ENCODE results near the gene WAC. TPM values are rescaled to one million over a fixed set of nuclear protein-coding genes. Genes with fewer than 3 reads are reported as not detected.
A peak's percentile ranks its signal among the peaks of the same experiment; 100 is the strongest.

Gene WAC
- total RNA-seq, 2 donors from 2014 or later = 133 TPM

DNA sequence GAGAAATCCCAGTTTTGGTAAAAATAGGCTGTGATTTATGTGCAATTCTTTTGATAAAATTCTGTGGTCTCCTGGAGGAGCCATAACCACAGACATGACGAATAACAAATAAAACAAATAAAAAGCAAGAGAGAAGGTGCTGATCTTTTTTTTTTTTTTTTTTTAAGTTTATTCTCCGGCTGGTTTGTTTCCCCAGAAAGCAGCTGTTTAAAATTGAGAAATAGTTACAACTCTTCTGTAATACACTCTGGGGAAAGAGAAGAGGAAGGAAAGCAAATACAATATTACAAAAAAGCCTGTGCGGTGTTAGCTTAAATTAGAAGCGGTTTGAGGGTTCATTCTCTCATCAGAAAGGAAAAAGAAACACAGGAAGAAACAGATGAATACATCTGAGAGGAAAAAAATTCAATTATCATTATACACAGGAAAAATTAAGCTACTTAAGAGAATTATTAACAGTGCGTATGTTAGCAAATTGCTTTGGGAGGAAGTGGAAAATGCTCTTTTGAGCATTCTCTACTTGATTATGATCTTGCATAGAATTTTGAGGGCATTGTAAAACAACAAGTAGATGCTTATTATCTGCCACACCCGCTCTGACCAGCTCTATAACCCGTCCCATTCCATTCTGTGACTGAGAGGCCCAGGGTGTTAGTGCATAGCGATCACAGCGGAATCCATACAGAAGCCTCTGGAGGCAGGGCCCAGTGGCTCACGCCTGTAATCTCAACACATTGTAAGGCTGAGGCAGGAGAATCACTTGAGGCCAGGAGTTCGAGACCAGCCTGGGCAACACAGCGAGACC, 40.6 kb upstream of the WAC start:
- H3K9me3 ChIP-seq (ENCODE audit: control insufficient read depth, low read length) = peaks cover 6% of the 10 kb centered on the region
- H3K9ac ChIP-seq (ENCODE audit: extremely low read depth, low read length, poor library complexity, severe bottlenecking) = no peak overlapping the region
- no peak overlapping the region for H3K27ac ChIP-seq (ENCODE audit: low read depth, low read length)
- no peaks in the 10 kb centered on the region for H3K36me3 ChIP-seq (ENCODE audit: control insufficient read depth, insufficient read depth, low read length)
- no peaks in the 10 kb centered on the region for H3K27me3 ChIP-seq (ENCODE audit: control insufficient read depth, insufficient read depth, low read length, poor library complexity, severe bottlenecking)
- H3K9me3 Mint-ChIP-seq = peaks cover 10% of the 10 kb centered on the region
- H3K4me1 ChIP-seq (ENCODE audit: control insufficient read depth, insufficient read depth, low read length) = no peaks in the 10 kb centered on the region
- H3K4me3 ChIP-seq (ENCODE audit: low read length) = no peak overlapping the region
- peaks cover 13% of the 10 kb centered on the region for H3K4me1 Mint-ChIP-seq
- H3K4me3 Mint-ChIP-seq = no peak overlapping the region
- WGBS, 2 experiments (ENCODE audit: insufficient coverage in 1 of 2, insufficient read length in 1 of 2) = 89 to 100% methylated on average over 6 to 11 of the region's 12 CpGs
- no peak for DNase-seq
- no peak overlapping the region for H3K27ac Mint-ChIP-seq
- H3K36me3 Mint-ChIP-seq (ENCODE audit: low read depth) = no peaks in the 10 kb centered on the region
- TF ChIP-seq, protein P1, sequence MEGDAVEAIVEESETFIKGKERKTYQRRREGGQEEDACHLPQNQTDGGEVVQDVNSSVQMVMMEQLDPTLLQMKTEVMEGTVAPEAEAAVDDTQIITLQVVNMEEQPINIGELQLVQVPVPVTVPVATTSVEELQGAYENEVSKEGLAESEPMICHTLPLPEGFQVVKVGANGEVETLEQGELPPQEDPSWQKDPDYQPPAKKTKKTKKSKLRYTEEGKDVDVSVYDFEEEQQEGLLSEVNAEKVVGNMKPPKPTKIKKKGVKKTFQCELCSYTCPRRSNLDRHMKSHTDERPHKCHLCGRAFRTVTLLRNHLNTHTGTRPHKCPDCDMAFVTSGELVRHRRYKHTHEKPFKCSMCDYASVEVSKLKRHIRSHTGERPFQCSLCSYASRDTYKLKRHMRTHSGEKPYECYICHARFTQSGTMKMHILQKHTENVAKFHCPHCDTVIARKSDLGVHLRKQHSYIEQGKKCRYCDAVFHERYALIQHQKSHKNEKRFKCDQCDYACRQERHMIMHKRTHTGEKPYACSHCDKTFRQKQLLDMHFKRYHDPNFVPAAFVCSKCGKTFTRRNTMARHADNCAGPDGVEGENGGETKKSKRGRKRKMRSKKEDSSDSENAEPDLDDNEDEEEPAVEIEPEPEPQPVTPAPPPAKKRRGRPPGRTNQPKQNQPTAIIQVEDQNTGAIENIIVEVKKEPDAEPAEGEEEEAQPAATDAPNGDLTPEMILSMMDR (conservative IDR thresholded peaks at IDR 0.05) = no peak
- H3K27me3 Mint-ChIP-seq (ENCODE audit: insufficient read depth) = peaks cover 2% of the 10 kb centered on the region

DNA sequence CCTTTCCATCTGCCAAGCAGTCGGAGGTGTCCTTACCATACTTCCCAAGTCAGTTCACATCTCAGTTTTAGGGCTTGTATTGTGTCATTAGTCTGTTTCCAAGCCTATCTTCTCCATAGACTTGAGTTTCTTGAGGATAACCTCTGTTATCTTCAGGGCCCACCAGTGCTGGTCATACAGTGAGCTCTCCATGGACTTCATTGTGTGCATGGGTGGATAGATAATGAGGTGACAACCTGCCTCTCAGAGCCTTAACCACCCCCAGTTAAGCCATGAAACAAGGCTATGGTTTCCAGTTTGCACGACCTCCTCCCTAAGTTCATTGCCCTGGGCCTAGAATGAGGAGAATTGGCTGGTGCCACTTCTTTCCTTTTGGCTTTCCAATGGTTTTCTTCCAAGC, 38.5 kb upstream of the WAC start:
- no peaks in the 10 kb centered on the region for H3K27me3 Mint-ChIP-seq (ENCODE audit: insufficient read depth)
- WGBS, 2 experiments (ENCODE audit: insufficient coverage in 1 of 2, insufficient read length in 1 of 2) = 79% methylated on average over 2 of the region's 2 CpGs; no CpG with 5 or more reads in 1 of the 2 experiments
- no peak overlapping the region for H3K4me3 Mint-ChIP-seq
- no peaks in the 10 kb centered on the region for H3K27me3 ChIP-seq (ENCODE audit: control insufficient read depth, insufficient read depth, low read length, poor library complexity, severe bottlenecking)
- H3K4me1 ChIP-seq (ENCODE audit: control insufficient read depth, insufficient read depth, low read length) = no peaks in the 10 kb centered on the region
- no peaks in the 10 kb centered on the region for H3K36me3 Mint-ChIP-seq (ENCODE audit: low read depth)
- H3K4me3 ChIP-seq (ENCODE audit: low read length) = peak overlapping the region; percentile 17
- H3K9me3 ChIP-seq (ENCODE audit: control insufficient read depth, low read length) = peaks cover 6% of the 10 kb centered on the region
- DNase-seq = peak; percentile 59
- H3K9ac ChIP-seq (ENCODE audit: extremely low read depth, low read length, poor library complexity, severe bottlenecking) = no peak overlapping the region
- H3K4me1 Mint-ChIP-seq = peaks cover 13% of the 10 kb centered on the region
- H3K27ac ChIP-seq (ENCODE audit: low read depth, low read length) = no peak overlapping the region
- no peaks in the 10 kb centered on the region for H3K36me3 ChIP-seq (ENCODE audit: control insufficient read depth, insufficient read depth, low read length)
- H3K9me3 Mint-ChIP-seq = peaks cover 5% of the 10 kb centered on the region
- TF ChIP-seq, protein P1 (conservative IDR thresholded peaks at IDR 0.05) = no peak
- no peak overlapping the region for H3K27ac Mint-ChIP-seq

DNA sequence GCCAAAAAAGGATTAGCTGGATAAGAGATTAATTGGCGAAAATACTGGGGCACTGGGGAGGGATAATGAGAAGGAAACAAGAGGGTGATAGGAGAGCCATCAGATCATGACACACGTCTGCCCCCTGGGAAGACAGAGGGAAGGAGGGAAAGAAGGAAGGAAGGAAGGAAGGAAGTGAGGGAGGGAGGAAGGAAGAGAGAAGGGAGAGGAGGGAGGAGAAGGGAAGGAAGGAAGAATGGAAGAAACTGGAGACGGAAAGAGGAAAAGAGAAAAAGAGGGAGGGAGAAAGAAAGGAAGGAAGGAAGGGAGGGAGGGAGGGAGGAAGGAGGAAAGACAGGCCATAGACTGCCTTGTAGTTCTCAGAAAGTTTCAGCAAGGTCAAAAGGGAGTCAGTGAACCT, 37.8 kb upstream of the WAC start:
- Histone ChIP-seq H3K4me3 (ENCODE audit: low read length) (no peak overlapping the region), H3K36me3 (ENCODE audit: control insufficient read depth, insufficient read depth, low read length) (no peaks in the 10 kb centered on the region), H3K9me3 (ENCODE audit: control insufficient read depth, low read length) (peaks cover 6% of the 10 kb centered on the region), H3K9ac (ENCODE audit: extremely low read depth, low read length, poor library complexity, severe bottlenecking) (no peak overlapping the region), H3K4me1 (ENCODE audit: control insufficient read depth, insufficient read depth, low read length) (no peaks in the 10 kb centered on the region), H3K27ac (ENCODE audit: low read depth, low read length) (no peak overlapping the region), H3K27me3 (ENCODE audit: control insufficient read depth, insufficient read depth, low read length, poor library complexity, severe bottlenecking) (no peaks in the 10 kb centered on the region)
- Mint-ChIP-seq H3K9me3 (peaks cover 5% of the 10 kb centered on the region), H3K4me3 (no peak overlapping the region), H3K27me3 (ENCODE audit: insufficient read depth) (no peaks in the 10 kb centered on the region), H3K4me1 (peaks cover 17% of the 10 kb centered on the region), H3K36me3 (ENCODE audit: low read depth) (no peaks in the 10 kb centered on the region), H3K27ac (peak overlapping the region; percentile 12)
- TF ChIP-seq, protein P1 (conservative IDR thresholded peaks at IDR 0.05) = no peak
- WGBS, 2 experiments (ENCODE audit: insufficient coverage in 1 of 2, insufficient read length in 1 of 2) = 83 to 85% methylated on average over 3 of the region's 3 CpGs
- no peak for DNase-seq

Data from endodermal cell (in vitro differentiated cells).